Dermis blood vessel endothelial cell (primary cell): ENCODE data around the gene ATF6. TPM values are rescaled to one million over a fixed set of nuclear protein-coding genes. Genes with fewer than 3 reads are reported as not detected.

Experiments used
- DNase-seq: peaks from one replicate; pipeline ENCODE4 v3.0.0; 2010
- total RNA-seq: library from RNA; depleted of rRNA; stranded (reverse); fragments of >200 nt; gene quantifications from 2 replicates; pipeline ENCODE4 v1.2.3, GENCODE V29; 2014

Gene ATF6
- total RNA-seq, 1 donor from 2014 or later, result 65.0 TPM

DNA sequence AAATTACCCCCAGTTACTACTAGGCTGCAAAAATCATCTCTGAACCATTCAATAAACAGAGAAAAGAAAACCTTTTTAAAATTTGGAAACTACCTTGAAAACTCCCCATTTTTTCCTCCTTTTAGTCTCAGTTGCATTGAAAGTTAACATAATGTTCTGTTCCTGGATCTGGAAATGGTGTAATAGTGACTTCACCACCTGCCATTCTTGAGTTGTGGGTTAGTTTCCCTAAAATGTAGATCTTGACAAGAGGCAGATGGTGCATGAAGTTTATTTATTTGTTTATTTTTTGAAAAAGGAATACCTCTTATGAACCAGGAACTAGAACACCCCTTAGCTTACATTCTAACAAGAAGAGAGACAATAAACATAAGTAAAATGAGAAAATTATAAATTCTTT lies 72.8 kb downstream of the ATF6 start:
- no peak for DNase-seq

DNA sequence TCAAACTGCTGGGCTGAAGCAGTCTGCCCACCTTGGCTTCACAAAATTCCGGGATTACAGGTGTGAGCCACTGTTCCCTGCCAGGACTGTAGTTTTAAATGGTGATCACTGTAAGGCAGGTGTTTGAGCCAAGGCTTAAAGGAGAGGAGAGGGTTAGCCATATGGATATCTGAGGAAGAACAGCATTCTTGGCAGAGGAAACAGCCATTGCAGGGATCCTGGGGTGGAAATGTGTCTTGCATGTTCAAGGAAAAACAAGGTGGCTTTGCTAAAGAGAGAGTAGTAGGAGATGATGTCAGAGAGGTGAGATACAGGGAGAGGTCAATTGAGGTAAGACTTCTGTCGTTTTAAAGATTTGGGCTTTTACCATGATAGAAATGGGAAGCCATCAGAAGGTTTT lies 73.5 kb downstream of the ATF6 start:
- DNase-seq, result no peak

DNA sequence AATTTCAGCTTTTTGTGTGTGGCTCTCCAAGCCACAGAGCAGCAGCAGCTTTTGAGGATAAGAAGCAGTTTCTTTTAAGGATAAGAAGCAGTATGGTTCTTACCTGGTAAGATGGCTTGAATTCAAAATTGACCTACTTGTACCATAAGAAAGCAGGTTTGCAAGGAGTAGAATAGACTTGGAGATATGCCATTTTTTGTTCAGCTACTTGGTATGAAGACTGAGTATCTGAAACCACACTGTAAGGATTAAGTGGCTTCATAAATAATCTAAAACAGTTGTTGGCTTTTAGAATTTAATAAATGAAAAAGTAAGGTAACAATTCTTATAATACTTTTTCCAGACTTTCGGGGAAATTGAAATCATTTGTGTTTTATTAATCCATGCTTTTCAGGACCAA lies 74.2 kb downstream of the ATF6 start:
- no peak for DNase-seq

DNA sequence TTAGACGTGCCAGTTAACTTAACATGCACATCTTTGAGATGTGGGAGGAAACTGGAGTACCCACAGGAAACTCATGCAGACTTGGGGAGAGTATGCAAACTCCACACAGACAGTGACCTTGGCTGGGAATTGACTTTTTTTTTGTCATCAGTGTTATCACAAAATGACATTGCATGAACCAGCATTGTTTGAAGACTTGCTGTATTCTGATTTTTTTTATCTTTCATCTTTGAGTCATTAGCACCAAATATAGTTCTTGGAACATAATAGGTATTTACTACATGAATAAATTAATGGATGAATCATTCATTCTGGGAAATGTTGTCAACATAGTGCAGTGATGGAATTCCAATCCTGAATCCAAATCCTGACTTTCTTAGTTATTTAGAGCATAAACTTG lies 77.0 kb downstream of the ATF6 start:
- DNase-seq, result peak; percentile 72

- DNase-seq, result no peak
Measured at GRCh38 chr1:161844696-161845095, 78.6 kb downstream of the ATF6 start.

DNA sequence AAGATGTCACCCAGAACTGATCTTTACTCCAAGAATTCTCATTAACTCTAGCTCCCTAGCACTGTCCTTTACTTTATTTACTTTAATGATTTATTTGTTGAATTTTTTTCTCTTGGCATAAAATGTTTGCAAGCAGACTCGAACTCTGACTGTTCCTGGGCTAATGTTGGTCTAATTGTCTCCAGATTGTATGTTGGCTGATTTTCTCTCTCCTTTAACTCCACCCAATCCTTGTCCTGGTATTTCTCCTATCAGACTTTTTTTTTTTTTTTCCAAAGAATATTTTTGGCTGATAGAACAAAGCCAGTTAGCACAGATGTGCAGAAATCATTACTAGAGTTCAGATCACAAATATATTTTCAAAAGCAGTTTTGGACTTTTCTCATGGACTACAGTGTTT lies 82.6 kb downstream of the ATF6 start:
- no peak for DNase-seq

GRCh38 chr1:161849518-161849917 lies 83.4 kb downstream of the ATF6 start:
- DNase-seq, result no peak

GRCh38 chr1:161855260-161855659 lies 89.1 kb downstream of the ATF6 start:
- no peak for DNase-seq

DNA sequence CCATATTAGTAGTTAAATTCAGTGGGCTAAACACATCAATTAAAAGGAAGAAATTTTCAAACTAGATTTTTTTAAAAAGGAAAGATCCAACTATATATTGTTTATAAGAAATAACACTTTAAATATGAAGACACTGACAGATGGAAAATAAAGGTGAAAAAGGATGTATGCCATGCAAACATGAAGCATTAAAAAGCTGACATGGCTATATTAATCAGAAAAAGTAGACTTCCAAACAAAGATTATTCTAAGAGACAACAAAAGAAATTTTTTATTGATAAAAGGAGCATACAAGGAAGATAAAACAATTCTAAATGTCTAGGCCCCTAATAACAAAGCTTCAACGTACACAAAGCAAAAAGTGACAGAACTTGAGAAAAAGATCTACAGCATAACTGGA lies 92.2 kb downstream of the ATF6 start:
- no peak for DNase-seq

- DNase-seq, result no peak
Measured at GRCh38 chr1:161863549-161863948, 97.4 kb downstream of the ATF6 start.

GRCh38 chr1:161864577-161864976 lies 98.5 kb downstream of the ATF6 start:
- DNase-seq, result peak; percentile 65

GRCh38 chr1:161866241-161866640 lies 100.1 kb downstream of the ATF6 start:
- no peak for DNase-seq

DNA sequence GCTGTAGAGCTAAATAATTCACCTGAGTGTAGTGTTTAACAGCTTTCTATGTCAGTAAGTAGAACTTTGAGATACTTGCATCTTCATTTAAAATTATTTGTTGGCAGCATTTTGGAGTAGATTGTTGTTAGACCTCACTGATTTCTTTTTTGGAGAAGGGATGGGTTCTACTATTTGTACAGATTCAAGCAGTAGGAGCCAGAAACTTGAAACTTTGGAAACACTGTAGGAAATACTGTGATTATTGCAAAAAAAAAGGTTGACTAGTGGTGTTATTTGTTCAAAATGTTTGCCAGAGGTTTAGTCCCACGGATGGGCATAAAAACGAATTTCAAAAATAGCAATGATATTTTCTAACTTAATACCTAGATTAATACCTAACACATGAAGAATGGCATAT lies 102.7 kb downstream of the ATF6 start:
- DNase-seq, result no peak

DNA sequence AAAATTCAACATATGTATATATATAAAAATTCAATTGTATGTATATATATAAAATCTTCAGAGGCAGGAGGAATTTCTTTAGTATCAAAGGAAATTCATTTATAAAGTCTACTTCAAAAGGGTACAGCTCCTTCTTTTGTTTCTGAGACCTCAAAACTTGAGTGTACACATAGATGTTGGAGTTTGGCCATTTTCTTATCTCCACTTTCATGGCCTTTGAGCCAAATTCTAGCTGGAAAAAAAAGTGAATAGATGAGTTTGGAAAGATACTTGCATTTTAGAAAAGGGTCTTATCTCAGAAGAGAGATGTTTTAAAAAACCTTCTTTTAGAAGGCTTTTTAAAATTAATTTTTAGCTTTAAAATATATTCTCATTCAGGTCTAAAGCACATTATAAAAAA lies 103.2 kb downstream of the ATF6 start:
- DNase-seq, result no peak

GRCh38 chr1:161872506-161872905 lies 106.4 kb downstream of the ATF6 start:
- peak; percentile 6 for DNase-seq

GRCh38 chr1:161879261-161879660 lies 113.1 kb downstream of the ATF6 start:
- no peak for DNase-seq

- DNase-seq, result no peak
Measured at GRCh38 chr1:161884475-161884874, 118.4 kb downstream of the ATF6 start.

GRCh38 chr1:161885003-161885402 lies 118.9 kb downstream of the ATF6 start:
- peak; percentile 59 for DNase-seq

GRCh38 chr1:161885759-161886158 lies 119.6 kb downstream of the ATF6 start:
- DNase-seq, result no peak

GRCh38 chr1:161886589-161886988 lies 120.5 kb downstream of the ATF6 start:
- no peak for DNase-seq

- no peak for DNase-seq
Measured at GRCh38 chr1:161887730-161888287, 121.7 kb downstream of the ATF6 start.

DNA sequence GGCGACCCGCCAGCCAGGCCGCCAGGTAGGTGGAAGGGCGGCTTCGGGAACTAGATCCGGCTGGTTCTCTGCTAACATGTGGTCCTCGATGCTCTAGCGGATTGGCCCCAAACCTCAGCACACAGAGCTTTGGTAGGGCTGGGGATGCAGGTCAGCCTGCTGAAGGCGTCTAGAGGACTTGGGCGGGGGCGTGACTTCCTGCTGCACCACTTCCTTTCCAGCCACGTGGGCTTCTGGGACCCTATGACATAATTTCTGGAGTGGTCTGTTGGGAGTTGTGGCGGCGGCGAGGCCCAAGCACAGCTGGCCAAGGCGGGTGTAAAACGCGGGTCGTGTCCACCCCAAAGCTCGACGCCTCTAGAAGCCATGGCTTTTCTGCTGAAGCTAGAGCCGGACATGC lies 124.5 kb downstream of the ATF6 start:
- DNase-seq, result no peak

DNA sequence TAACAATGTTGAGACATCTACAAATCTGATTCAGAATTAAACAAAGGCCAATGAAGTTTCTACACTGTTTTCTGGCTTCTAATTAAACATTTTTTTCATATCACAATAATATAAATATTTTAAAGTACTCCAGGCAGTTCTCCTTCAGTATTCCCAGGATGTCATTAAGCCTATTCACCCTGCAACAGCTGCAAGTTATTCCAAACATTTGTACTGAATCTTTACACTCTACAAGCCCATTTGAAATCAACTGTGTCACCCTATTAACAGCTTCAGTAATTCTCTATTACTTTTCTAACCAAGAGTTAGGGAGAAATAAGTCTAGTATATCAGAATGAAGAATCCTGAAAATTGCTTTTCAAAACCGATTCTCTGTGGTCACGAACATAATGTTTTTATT lies 133.0 kb downstream of the ATF6 start:
- DNase-seq, result no peak

DNA sequence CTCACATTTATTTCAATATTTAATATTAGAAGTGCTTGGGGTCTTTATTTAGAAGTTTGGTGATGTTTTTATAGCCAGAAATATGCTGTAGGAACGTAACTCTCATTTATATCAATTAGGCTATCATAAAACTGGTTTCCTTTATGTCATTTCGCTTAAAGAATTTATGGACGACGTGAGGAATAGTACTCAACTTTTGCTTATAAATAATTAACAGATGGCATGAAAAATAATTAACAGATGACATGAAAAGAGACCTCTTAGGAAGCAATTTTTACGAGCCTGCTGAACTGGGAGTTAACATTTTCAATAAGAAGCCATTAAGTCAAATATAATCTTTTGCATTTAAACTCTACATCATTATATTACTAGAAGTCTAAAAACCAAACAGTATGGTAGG lies 134.0 kb downstream of the ATF6 start:
- no peak for DNase-seq

DNA sequence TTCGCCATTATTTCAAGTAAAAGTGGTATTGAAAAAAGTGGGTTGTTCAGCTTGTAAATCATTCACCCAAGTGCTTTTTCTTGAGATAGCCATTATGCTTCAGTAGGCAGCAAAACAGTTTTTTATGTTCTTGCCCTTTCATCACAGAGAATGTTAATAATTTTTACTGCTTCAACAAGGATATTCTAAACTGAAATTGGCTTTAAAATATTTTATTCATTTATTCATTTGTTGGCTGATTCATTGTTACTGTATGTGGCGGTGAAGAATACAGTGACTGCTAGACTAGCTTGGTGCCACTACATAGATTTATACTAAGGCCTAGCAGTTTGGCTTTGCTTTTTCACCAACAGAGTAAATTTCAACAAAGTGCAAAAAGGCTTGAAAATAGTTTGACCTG lies 136.1 kb downstream of the ATF6 start:
- DNase-seq, result no peak
